ENCODE measurements around the gene POR.

DNA sequence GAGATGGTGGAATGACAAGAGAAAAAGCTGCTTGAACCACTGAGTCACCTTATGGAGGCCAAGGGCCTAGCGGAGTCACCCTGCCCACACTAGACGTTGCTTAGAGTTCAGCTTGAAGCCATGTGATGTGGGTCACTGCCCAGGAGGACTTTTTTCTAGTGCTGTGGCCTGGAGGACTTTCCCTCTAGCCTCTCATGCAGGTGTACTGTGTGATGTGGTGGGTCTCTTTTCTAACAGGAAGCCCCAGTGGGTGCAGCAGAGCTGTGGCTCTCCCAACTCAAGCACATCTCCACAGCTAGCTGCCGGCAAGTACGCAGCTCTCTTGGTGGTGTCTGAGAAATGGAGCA is 13.6 kb downstream of the POR start:
- TF ChIP-seq CTCF (conservative IDR thresholded peaks at IDR 0.05) (no peak), EZH2 (IDR thresholded peaks at IDR 0.05; ENCODE audit: low read depth) (no peak)

Measured in PC-9 (cell line).